Measurements from ENCODE around the gene TTYH2.

Gene TTYH2

GRCh38 chr17:74202938-74203337 is 10.4 kb upstream of the TTYH2 start:
- TF ChIP-seq PAX5 (IDR thresholded peaks at IDR 0.05; ENCODE audit: insufficient read depth, low read length, severe bottlenecking) = no peak
- no peak for TF ChIP-seq POU2F2 (IDR thresholded peaks at IDR 0.05; ENCODE audit: low read depth, low read length)
- DNase-seq (ENCODE audit: insufficient read length, low spot score) (no peak), FAIRE-seq (no peak)

GRCh38 chr17:74203439-74204240 is 9.7 kb upstream of the TTYH2 start, which contains the start of gene RPL38:
TSS of gene RPL38 (plus strand) at chr17:74203678. CDS start at chr17:74203956, 278 bp downstream.
- TF ChIP-seq POLR2AphosphoS5 (IDR thresholded peaks at IDR 0.05; ENCODE audit: low read depth, low read length) (peak; percentile 99), POLR2A (IDR thresholded peaks at IDR 0.05; ENCODE audit: low read depth, low read length) (peak; percentile 99), PAX5 (IDR thresholded peaks at IDR 0.05; ENCODE audit: insufficient read depth, low read length, severe bottlenecking) (no peak), POU2F2 (IDR thresholded peaks at IDR 0.05; ENCODE audit: low read depth, low read length) (peak; percentile 95), TAF1 (IDR thresholded peaks at IDR 0.05; ENCODE audit: low read depth, low read length) (peak; percentile 100), SPI1 (IDR thresholded peaks at IDR 0.05; ENCODE audit: low read depth, low read length) (peak; percentile 64)
- FAIRE-seq (peak; percentile 97), DNase-seq (ENCODE audit: insufficient read length, low spot score) (peak; percentile 84)

GRCh38 chr17:74204474-74204873 is 8.9 kb upstream of the TTYH2 start:
- TF ChIP-seq PAX5 (IDR thresholded peaks at IDR 0.05; ENCODE audit: insufficient read depth, low read length, severe bottlenecking) = no peak
- no peak for TF ChIP-seq POLR2AphosphoS5 (IDR thresholded peaks at IDR 0.05; ENCODE audit: low read depth, low read length)
- no peak for TF ChIP-seq POLR2A (IDR thresholded peaks at IDR 0.05; ENCODE audit: low read depth, low read length)
- no peak for DNase-seq (ENCODE audit: insufficient read length, low spot score)
- FAIRE-seq = peak; percentile 40

GRCh38 chr17:74205274-74205673 is 8.1 kb upstream of the TTYH2 start:
- TF ChIP-seq POLR2AphosphoS5 (IDR thresholded peaks at IDR 0.05; ENCODE audit: low read depth, low read length) (no peak), POLR2A (IDR thresholded peaks at IDR 0.05; ENCODE audit: low read depth, low read length) (0 out of 2 replicates have a peak, but pooled peaks have one; percentile 28)
- peak; percentile 20 for FAIRE-seq
- DNase-seq (ENCODE audit: insufficient read length, low spot score) = no peak

GRCh38 chr17:74206332-74206818 is 7.0 kb upstream of the TTYH2 start:
- no peak for FAIRE-seq
- TF ChIP-seq POLR2AphosphoS5 (IDR thresholded peaks at IDR 0.05; ENCODE audit: low read depth, low read length) (peak; percentile 37; the same call in 1 of the 2 replicates), TAF1 (IDR thresholded peaks at IDR 0.05; ENCODE audit: low read depth, low read length) (no peak), POU2F2 (IDR thresholded peaks at IDR 0.05; ENCODE audit: low read depth, low read length) (no peak)

GRCh38 chr17:74210191-74211140 is 2.9 kb upstream of the TTYH2 start:
- TF ChIP-seq POLR2A (IDR thresholded peaks at IDR 0.05; ENCODE audit: low read depth, low read length) (peak; percentile 77), PAX5 (IDR thresholded peaks at IDR 0.05; ENCODE audit: insufficient read depth, low read length, severe bottlenecking) (no peak), SPI1 (IDR thresholded peaks at IDR 0.05; ENCODE audit: low read depth, low read length) (no peak), POLR2AphosphoS5 (IDR thresholded peaks at IDR 0.05; ENCODE audit: low read depth, low read length) (peak; percentile 81), TAF1 (IDR thresholded peaks at IDR 0.05; ENCODE audit: low read depth, low read length) (no peak), POU2F2 (IDR thresholded peaks at IDR 0.05; ENCODE audit: low read depth, low read length) (peak; percentile 40)
- peak; percentile 67 for DNase-seq (ENCODE audit: insufficient read length, low spot score)
- FAIRE-seq = peak; percentile 77

More at GRCh38 chr17:74206332-74206818, 7.0 kb upstream of the TTYH2 start:
- DNase-seq (ENCODE audit: insufficient read length, low spot score) = no peak

- DNase-seq (ENCODE audit: insufficient read length, low spot score) (no peak), FAIRE-seq (no peak)
- TF ChIP-seq SPI1 (IDR thresholded peaks at IDR 0.05; ENCODE audit: low read depth, low read length) = no peak
- TF ChIP-seq POLR2A (IDR thresholded peaks at IDR 0.05; ENCODE audit: low read depth, low read length) = peak; percentile 39
- no peak for TF ChIP-seq PAX5 (IDR thresholded peaks at IDR 0.05; ENCODE audit: insufficient read depth, low read length, severe bottlenecking)
- peak; percentile 49; the same call in 1 of the 2 replicates for TF ChIP-seq POLR2AphosphoS5 (IDR thresholded peaks at IDR 0.05; ENCODE audit: low read depth, low read length)
- no peak for TF ChIP-seq POU2F2 (IDR thresholded peaks at IDR 0.05; ENCODE audit: low read depth, low read length)
- TF ChIP-seq TAF1 (IDR thresholded peaks at IDR 0.05; ENCODE audit: low read depth, low read length) = no peak
Measured at GRCh38 chr17:74211141-74211911, 2.0 kb upstream of the TTYH2 start.

GRCh38 chr17:74211912-74212208 is 1.5 kb upstream of the TTYH2 start:
- TF ChIP-seq POLR2AphosphoS5 (IDR thresholded peaks at IDR 0.05; ENCODE audit: low read depth, low read length) (no peak), POLR2A (IDR thresholded peaks at IDR 0.05; ENCODE audit: low read depth, low read length) (no peak; the same call in 1 of the 2 replicates), TAF1 (IDR thresholded peaks at IDR 0.05; ENCODE audit: low read depth, low read length) (no peak), PAX5 (IDR thresholded peaks at IDR 0.05; ENCODE audit: insufficient read depth, low read length, severe bottlenecking) (no peak), SPI1 (IDR thresholded peaks at IDR 0.05; ENCODE audit: low read depth, low read length) (no peak), POU2F2 (IDR thresholded peaks at IDR 0.05; ENCODE audit: low read depth, low read length) (no peak)
- no peak for DNase-seq (ENCODE audit: insufficient read length, low spot score)
- FAIRE-seq = no peak

Measured in GM12891 (cell line).